CD4-positive, CD25-positive, alpha-beta regulatory T cell (primary cell): ENCODE results near the gene HYAL1. TPM values are rescaled to one million over a fixed set of nuclear protein-coding genes. Genes with fewer than 3 reads are reported as not detected.
A peak's percentile ranks its signal among the peaks of the same experiment; 100 is the strongest.

Experiments used
- ATAC-seq, 2 donors: fragments of 150-1000 bp; cut with Tn5 transposase; one replicate each; pipeline ENCODE4 v1.10.0; 2021; ENCODE audit warnings: low read depth in 2 of 2, moderate number of reproducible peaks in 2 of 2, moderate library complexity in 1 of 2
- DNase-seq, 3 donors: peaks; one replicate each; pipeline versions ENCODE4 v3.0.0 to v3.0.0-alpha.2; 2012 to 2022; ENCODE audit warnings: mixed read lengths in 1 of 3
- H3K27ac ChIP-seq: one replicate; pipeline ENCODE4 v1.7.0; 2013; ENCODE audit warnings: mild to moderate bottlenecking, low read length; ENCODE audit not compliant: insufficient read depth, poor library complexity, severe bottlenecking
- H3K27me3 ChIP-seq: one replicate; pipeline ENCODE4 v1.7.0; 2013; ENCODE audit warnings: low read length; ENCODE audit not compliant: control insufficient read depth, insufficient read depth
- H3K36me3 ChIP-seq: one replicate; pipeline ENCODE4 v1.7.0; 2013; ENCODE audit warnings: mild to moderate bottlenecking, low read length, moderate library complexity; ENCODE audit not compliant: control insufficient read depth, insufficient read depth
- H3K4me1 ChIP-seq: 2 replicates; pipeline ENCODE4 v1.7.0; 2013; ENCODE audit warnings: mild to moderate bottlenecking, low read length; ENCODE audit not compliant: insufficient read depth, control insufficient read depth, poor library complexity, severe bottlenecking
- H3K4me3 ChIP-seq: one replicate; pipeline ENCODE4 v1.7.0; 2013; ENCODE audit warnings: low read depth, mild to moderate bottlenecking, low read length, moderate library complexity
- H3K9me3 ChIP-seq, 2 experiments: 1 replicate in 1 of 2; 2 replicates in 1 of 2; pipeline ENCODE4 v1.7.0; 2013; ENCODE audit warnings: low read length in 2 of 2, mild to moderate bottlenecking in 1 of 2, moderate library complexity in 1 of 2; ENCODE audit not compliant: control insufficient read depth in 2 of 2
- H3K27ac Mint-ChIP-seq, 3 donors: one replicate each; pipeline ENCODE4 v1.8.0; 2020 to 2022; ENCODE audit warnings: mild to moderate bottlenecking in 3 of 3, mixed read lengths in 3 of 3, moderate library complexity in 2 of 3
- H3K27me3 Mint-ChIP-seq: one replicate; pipeline ENCODE4 v1.8.0; 2022; ENCODE audit warnings: mild to moderate bottlenecking, mixed read lengths
- H3K36me3 Mint-ChIP-seq: one replicate; pipeline ENCODE4 v1.8.0; 2020; ENCODE audit warnings: mixed read lengths
- H3K4me1 Mint-ChIP-seq, 4 donors: one replicate each; pipeline ENCODE4 v1.8.0; 2020 to 2022; ENCODE audit warnings: mixed read lengths in 4 of 4, mild to moderate bottlenecking in 1 of 4
- H3K4me3 Mint-ChIP-seq, 4 donors: one replicate each; pipeline ENCODE4 v1.8.0; 2020 to 2022; ENCODE audit warnings: mild to moderate bottlenecking in 4 of 4, mixed read lengths in 4 of 4, moderate library complexity in 3 of 4
- H3K9me3 Mint-ChIP-seq, 7 donors: one replicate each; pipeline ENCODE4 v1.8.0; 2020 to 2022; ENCODE audit warnings: mixed read lengths in 7 of 7, mild to moderate bottlenecking in 3 of 7, moderate library complexity in 2 of 7
- polyA plus RNA-seq, 4 donors: library from polyadenylated mRNA; unstranded; fragments of 300-500 nt; fragmentation: Illumina TruSeq; gene quantifications; one replicate each; pipeline ENCODE4 v1.2.3, GENCODE V29; 2021
- total RNA-seq: library from RNA; stranded (reverse); gene quantifications from one replicate; pipeline ENCODE4 v1.2.3, GENCODE V29; 2022

Gene HYAL1
- total and polyA plus RNA-seq, 5 donors from 2014 or later, result 0.07 to 0.35 (median 0.21) TPM; not detected in 1

DNA sequence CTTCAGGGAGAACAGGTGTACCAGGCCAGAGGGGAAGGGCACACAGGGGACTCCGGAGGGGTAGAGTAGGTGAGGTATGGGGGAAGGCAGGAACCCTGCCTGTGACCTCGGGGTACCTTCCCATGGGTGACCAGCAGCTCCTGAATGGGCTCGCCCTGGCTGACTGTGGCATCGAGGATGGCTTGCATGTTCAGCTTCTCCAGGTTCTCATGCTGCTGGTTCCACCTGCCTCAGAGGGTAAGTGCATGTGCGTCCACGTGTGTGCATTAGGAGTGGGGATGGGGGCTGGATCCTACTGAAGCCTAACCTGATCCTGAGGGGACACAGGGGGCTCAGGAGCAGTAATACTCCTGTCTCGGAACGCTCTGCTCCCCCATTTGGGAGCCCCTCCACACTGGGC lies 41.6 kb upstream of the HYAL1 start:
- H3K4me1 ChIP-seq, result peaks cover 56% of the 10 kb centered on the region
- H3K27me3 ChIP-seq, result no peaks in the 10 kb centered on the region
- ATAC-seq, result no peak
- no peaks in the 10 kb centered on the region for H3K9me3 ChIP-seq
- DNase-seq, result no peak
- H3K27ac ChIP-seq, result no peak overlapping the region
- Mint-ChIP-seq H3K4me3 (no peak overlapping the region), H3K4me1 (peaks cover 5 to 75% (median 33%) of the 10 kb centered on the region in 4 donors), H3K9me3 (no peaks in the 10 kb centered on the region), H3K27ac (peak overlapping the region in 1 of 3 donors; percentile 63), H3K27me3 (no peaks in the 10 kb centered on the region), H3K36me3 (peaks cover 4% of the 10 kb centered on the region)
- H3K36me3 ChIP-seq, result peaks cover 13% of the 10 kb centered on the region
- no peak overlapping the region for H3K4me3 ChIP-seq

DNA sequence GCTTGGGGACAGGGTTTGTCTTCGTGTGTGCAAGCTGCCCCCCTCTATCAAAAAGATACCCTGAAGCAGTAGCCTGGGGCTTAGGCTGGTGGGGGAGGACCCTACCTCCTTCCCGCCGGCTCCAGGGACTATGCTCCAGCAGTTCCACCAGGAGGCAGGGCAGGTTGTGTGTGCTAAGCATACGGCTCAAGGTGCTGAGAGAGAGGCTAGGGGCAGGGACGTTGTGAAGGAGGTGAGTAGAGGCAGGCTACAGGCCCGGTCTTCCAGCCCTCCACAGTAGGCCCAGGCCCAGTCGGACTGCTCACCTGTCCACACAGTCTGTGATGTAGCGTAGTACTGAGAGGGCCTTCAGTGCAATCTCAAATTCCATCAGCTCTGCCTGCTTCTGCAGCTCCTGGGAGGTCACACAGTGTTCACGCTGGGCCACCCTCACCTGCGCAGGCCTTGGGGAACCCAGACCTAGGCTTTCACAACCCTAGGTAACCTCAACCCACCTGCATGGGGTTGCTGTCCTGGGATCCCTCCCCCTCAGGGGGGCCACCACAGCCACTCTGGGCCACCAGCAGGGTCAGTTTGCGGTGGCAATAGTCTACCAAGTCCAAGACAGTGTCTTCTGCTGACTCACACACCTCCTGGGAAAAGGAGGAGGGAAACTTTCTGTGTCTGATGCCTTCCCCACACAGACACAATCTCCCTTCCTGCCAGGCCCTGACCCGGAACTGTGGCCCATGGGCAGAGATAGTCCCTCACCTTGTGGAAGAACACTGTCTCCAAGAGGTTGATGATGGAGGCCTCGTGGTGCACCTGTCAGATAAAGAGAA lies 39.6 kb upstream of the HYAL1 start:
- Histone ChIP-seq H3K4me1 (peaks cover 64% of the 10 kb centered on the region), H3K36me3 (peaks cover 4% of the 10 kb centered on the region), H3K4me3 (no peak overlapping the region), H3K9me3 (no peaks in the 10 kb centered on the region), H3K27ac (no peak overlapping the region), H3K27me3 (no peaks in the 10 kb centered on the region)
- Mint-ChIP-seq H3K4me3 (peak overlapping the region in 2 of 4 donors; percentile 92 to 94), H3K27ac (peak overlapping the region in 1 of 3 donors; percentile 89), H3K9me3 (peaks cover 0 to 2% (median 0%) of the 10 kb centered on the region in 7 donors), H3K4me1 (peaks cover 16 to 75% (median 36%) of the 10 kb centered on the region in 4 donors), H3K27me3 (no peaks in the 10 kb centered on the region), H3K36me3 (peaks cover 3% of the 10 kb centered on the region)
- ATAC-seq (no peak), DNase-seq (no peak)

GRCh38 chr3:50341996-50342650 lies 38.7 kb upstream of the HYAL1 start:
- H3K36me3 Mint-ChIP-seq, result no peaks in the 10 kb centered on the region
- DNase-seq, result no peak
- Histone ChIP-seq H3K27me3 (no peaks in the 10 kb centered on the region), H3K4me3 (no peak overlapping the region), H3K36me3 (no peaks in the 10 kb centered on the region), H3K27ac (peak overlapping the region; percentile 81), H3K9me3 (no peaks in the 10 kb centered on the region), H3K4me1 (peaks cover 66% of the 10 kb centered on the region)
- peaks cover 0 to 3% (median 0%) of the 10 kb centered on the region in 7 donors for H3K9me3 Mint-ChIP-seq
- H3K4me3 Mint-ChIP-seq, result peak overlapping the region; percentile 79 to 94 (median 87)
- peaks cover 12 to 73% (median 33%) of the 10 kb centered on the region in 4 donors for H3K4me1 Mint-ChIP-seq
- H3K27me3 Mint-ChIP-seq, result no peaks in the 10 kb centered on the region
- ATAC-seq, result no peak
- peak overlapping the region in 2 of 3 donors; percentile 82 to 89 for H3K27ac Mint-ChIP-seq

DNA sequence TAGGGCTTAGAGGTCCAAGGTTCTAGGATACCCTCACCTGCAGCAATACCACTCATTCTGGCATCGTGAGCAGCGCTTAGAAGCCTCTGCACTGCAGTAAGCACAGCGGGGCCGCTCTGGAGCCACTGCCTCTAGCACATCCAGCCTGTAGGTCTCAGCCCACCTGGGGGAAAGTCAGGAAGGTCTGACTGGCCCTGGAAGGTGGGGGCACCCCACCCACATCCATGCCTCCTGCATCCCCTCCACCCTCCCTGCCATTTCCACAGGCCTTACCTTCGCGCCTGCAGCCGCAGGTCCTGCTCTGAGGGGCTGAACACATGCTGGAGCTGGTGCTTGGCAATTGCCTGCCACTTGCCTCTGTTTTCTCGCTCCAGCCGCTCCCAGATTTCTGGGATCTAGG lies 38.2 kb upstream of the HYAL1 start:
- Mint-ChIP-seq H3K27me3 (no peaks in the 10 kb centered on the region), H3K36me3 (no peaks in the 10 kb centered on the region), H3K27ac (peak overlapping the region; percentile 83 to 93 (median 86)), H3K4me1 (peaks cover 14 to 70% (median 33%) of the 10 kb centered on the region in 4 donors), H3K9me3 (peaks cover 0 to 3% (median 0%) of the 10 kb centered on the region in 7 donors), H3K4me3 (peak overlapping the region; percentile 82 to 97 (median 90))
- ATAC-seq, result no peak
- H3K27ac ChIP-seq, result peak overlapping the region; percentile 81
- H3K9me3 ChIP-seq, result no peaks in the 10 kb centered on the region
- H3K27me3 ChIP-seq, result no peaks in the 10 kb centered on the region
- no peak overlapping the region for H3K4me3 ChIP-seq
- peaks cover 65% of the 10 kb centered on the region for H3K4me1 ChIP-seq
- no peaks in the 10 kb centered on the region for H3K36me3 ChIP-seq
- DNase-seq, result no peak

DNA sequence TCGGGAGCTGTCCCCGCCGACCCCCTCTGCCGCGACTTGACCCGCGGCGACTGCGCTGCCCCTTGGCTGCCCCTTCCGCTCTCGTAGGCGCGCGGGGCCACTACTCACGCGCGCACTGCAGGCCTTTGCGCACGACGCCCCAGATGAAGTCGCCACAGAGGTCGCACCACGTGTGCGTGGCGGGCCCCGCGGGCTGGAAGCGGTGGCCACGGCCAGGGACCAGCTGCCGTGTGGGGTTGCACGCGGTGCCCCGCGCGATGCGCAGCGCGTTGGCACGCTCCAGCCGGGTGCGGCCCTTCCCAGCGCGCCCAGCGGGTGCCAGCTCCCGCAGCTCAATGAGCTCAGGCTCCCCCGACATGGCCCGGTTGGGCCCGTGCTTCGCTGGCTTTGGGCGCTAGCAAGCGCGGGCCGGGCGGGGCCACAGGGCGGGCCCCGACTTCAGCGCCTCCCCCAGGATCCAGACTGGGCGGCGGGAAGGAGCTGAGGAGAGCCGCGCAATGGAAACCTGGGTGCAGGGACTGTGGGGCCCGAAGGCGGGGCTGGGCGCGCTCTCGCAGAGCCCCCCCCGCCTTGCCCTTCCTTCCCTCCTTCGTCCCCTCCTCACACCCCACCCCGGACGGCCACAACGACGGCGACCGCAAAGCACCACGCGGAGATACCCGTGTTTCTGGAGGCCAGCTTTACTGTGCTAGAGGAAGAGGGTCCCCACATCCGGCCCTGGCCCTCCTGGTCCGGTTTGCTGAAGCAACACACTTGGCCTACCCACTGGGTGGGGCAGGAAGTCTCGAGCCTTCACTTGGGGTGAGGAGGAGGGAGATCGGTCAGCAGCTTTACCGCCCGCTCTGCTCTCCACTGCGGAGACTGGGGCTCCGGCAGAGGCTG lies 37.3 kb upstream of the HYAL1 start, which contains the start of gene RASSF1:
RASSF1 (minus strand) TSS at position 389 of the 882 bp plus-strand sequence; CDS start at position 358, 31 bp downstream.
- Histone ChIP-seq H3K4me3 (peak within 1 kb of the TSS; percentile 83), H3K36me3 (no peaks in the 10 kb centered on the region), H3K27ac (peak within 1 kb of the TSS; percentile 81), H3K9me3 (no peaks in the 10 kb centered on the region), H3K4me1 (peaks cover 69% of the 10 kb centered on the region), H3K27me3 (no peaks in the 10 kb centered on the region)
- Mint-ChIP-seq H3K4me3 (peak within 1 kb of the TSS; percentile 90 to 97 (median 94)), H3K36me3 (no peaks in the 10 kb centered on the region), H3K27me3 (no peaks in the 10 kb centered on the region), H3K9me3 (peaks cover 0 to 3% (median 0%) of the 10 kb centered on the region in 7 donors), H3K27ac (peak within 1 kb of the TSS; percentile 93 to 98 (median 93)), H3K4me1 (peaks cover 20 to 70% (median 37%) of the 10 kb centered on the region in 4 donors)
- peak; percentile 50 to 91 (median 62) for DNase-seq
- ATAC-seq, result peak in 1 of 2 donors; percentile 9

- DNase-seq, result no peak
- ATAC-seq, result no peak
- peak overlapping the region; percentile 83 for H3K4me3 ChIP-seq
- H3K9me3 ChIP-seq, result no peaks in the 10 kb centered on the region
- peaks cover 67% of the 10 kb centered on the region for H3K4me1 ChIP-seq
- peaks cover 0 to 3% (median 0%) of the 10 kb centered on the region in 7 donors for H3K9me3 Mint-ChIP-seq
- H3K27ac Mint-ChIP-seq, result peak overlapping the region; percentile 90 to 98 (median 93)
- peaks cover 20 to 73% (median 39%) of the 10 kb centered on the region in 4 donors for H3K4me1 Mint-ChIP-seq
- H3K4me3 Mint-ChIP-seq, result peak overlapping the region; percentile 90 to 97 (median 94)
- no peaks in the 10 kb centered on the region for H3K36me3 ChIP-seq
- no peaks in the 10 kb centered on the region for H3K27me3 ChIP-seq
- H3K36me3 Mint-ChIP-seq, result no peaks in the 10 kb centered on the region
- peak overlapping the region; percentile 81 for H3K27ac ChIP-seq
- no peaks in the 10 kb centered on the region for H3K27me3 Mint-ChIP-seq
Observed at GRCh38 chr3:50340147-50340447, 36.7 kb upstream of the HYAL1 start.

- peaks cover 67% of the 10 kb centered on the region for H3K4me1 ChIP-seq
- no peaks in the 10 kb centered on the region for H3K27me3 ChIP-seq
- Mint-ChIP-seq H3K4me3 (peak overlapping the region; percentile 90 to 97 (median 94)), H3K4me1 (peaks cover 20 to 72% (median 40%) of the 10 kb centered on the region in 4 donors), H3K36me3 (no peaks in the 10 kb centered on the region), H3K27ac (peak overlapping the region; percentile 90 to 98 (median 93)), H3K9me3 (peaks cover 0 to 3% (median 0%) of the 10 kb centered on the region in 7 donors), H3K27me3 (no peaks in the 10 kb centered on the region)
- peak overlapping the region; percentile 83 for H3K4me3 ChIP-seq
- H3K36me3 ChIP-seq, result no peaks in the 10 kb centered on the region
- H3K9me3 ChIP-seq, result no peaks in the 10 kb centered on the region
- ATAC-seq, result no peak
- DNase-seq, result no peak
- H3K27ac ChIP-seq, result peak overlapping the region; percentile 81
Observed at GRCh38 chr3:50339485-50340146, 36.2 kb upstream of the HYAL1 start.
